ENCODE measurements around the gene ELF5.

GRCh38 chr11:34438529-34439507 is 74.8 kb downstream of the ELF5 start, which contains the start of gene CAT:
- TF ChIP-seq POLR2A (IDR thresholded peaks at IDR 0.05) (peak; percentile 50 to 86), EP300 (IDR thresholded peaks at IDR 0.05) (peak in 1 of 2 donors; percentile 92)
- TF ChIP-seq, protein P1, sequence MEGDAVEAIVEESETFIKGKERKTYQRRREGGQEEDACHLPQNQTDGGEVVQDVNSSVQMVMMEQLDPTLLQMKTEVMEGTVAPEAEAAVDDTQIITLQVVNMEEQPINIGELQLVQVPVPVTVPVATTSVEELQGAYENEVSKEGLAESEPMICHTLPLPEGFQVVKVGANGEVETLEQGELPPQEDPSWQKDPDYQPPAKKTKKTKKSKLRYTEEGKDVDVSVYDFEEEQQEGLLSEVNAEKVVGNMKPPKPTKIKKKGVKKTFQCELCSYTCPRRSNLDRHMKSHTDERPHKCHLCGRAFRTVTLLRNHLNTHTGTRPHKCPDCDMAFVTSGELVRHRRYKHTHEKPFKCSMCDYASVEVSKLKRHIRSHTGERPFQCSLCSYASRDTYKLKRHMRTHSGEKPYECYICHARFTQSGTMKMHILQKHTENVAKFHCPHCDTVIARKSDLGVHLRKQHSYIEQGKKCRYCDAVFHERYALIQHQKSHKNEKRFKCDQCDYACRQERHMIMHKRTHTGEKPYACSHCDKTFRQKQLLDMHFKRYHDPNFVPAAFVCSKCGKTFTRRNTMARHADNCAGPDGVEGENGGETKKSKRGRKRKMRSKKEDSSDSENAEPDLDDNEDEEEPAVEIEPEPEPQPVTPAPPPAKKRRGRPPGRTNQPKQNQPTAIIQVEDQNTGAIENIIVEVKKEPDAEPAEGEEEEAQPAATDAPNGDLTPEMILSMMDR (IDR thresholded peaks at IDR 0.05) = peak in 1 of 5 experiments; percentile 30
